DOHH2 (cell line): ENCODE results near the gene FIBCD1.

ENCODE experiments used
- H3F3A ChIP-seq: fragments of 200-600 bp; sonication (generic), shearing (Covaris generic); 2 replicates; pipeline ENCODE4 v1.6.0; 2016; ENCODE audit warnings: antibody characterized with exemption, mild to moderate bottlenecking; ENCODE audit not compliant: control insufficient read depth, insufficient read depth
- H3K27ac ChIP-seq: fragments of 200-600 bp; sonication (generic); 2 replicates; pipeline ENCODE4 v1.5.1; 2014; ENCODE audit warnings: low read depth, mild to moderate bottlenecking, low read length, moderate library complexity
- H3K27me3 ChIP-seq: fragments of 200-600 bp; sonication (generic); 2 replicates; pipeline ENCODE4 v1.6.1; 2014; ENCODE audit warnings: mild to moderate bottlenecking, low read length, mixed read lengths; ENCODE audit not compliant: control insufficient read depth
- H3K36me3 ChIP-seq: fragments of 200-600 bp; sonication (generic); 2 replicates; pipeline ENCODE4 v1.6.1; 2014; ENCODE audit warnings: mild to moderate bottlenecking, low read length, moderate library complexity, mixed read lengths; ENCODE audit not compliant: control insufficient read depth
- H3K4me1 ChIP-seq: fragments of 200-600 bp; sonication (generic); 2 replicates; pipeline ENCODE4 v1.6.1; 2014; ENCODE audit warnings: mild to moderate bottlenecking, low read length, mixed read lengths; ENCODE audit not compliant: control insufficient read depth
- H3K4me2 ChIP-seq: fragments of 200-600 bp; sonication (generic); 2 replicates; pipeline ENCODE4 v1.6.0; 2014; ENCODE audit warnings: mild to moderate bottlenecking, low read length, moderate library complexity
- H3K4me3 ChIP-seq: fragments of 200-600 bp; sonication (generic); 2 replicates; pipeline ENCODE4 v1.5.1; 2014; ENCODE audit warnings: mild to moderate bottlenecking, low read length, mixed read lengths
- H3K79me2 ChIP-seq: fragments of 200-600 bp; sonication (generic); 2 replicates; pipeline ENCODE4 v1.6.1; 2014; ENCODE audit warnings: mild to moderate bottlenecking, low read length, mixed read lengths; ENCODE audit not compliant: control insufficient read depth
- H3K9me2 ChIP-seq: fragments of 200-600 bp; sonication (generic); replicated peaks from 2 replicates; pipeline ENCODE4 v1.6.1; 2014; ENCODE audit warnings: mild to moderate bottlenecking, low read length, mixed read lengths; ENCODE audit not compliant: control insufficient read depth
- H3K9me3 ChIP-seq: fragments of 200-600 bp; sonication (generic); 2 replicates; pipeline ENCODE4 v1.6.1; 2014; ENCODE audit warnings: antibody characterized with exemption, low read length, mixed read lengths; ENCODE audit not compliant: control insufficient read depth, insufficient read depth
- H4K20me1 ChIP-seq: fragments of 200-600 bp; sonication (generic); 2 replicates; pipeline ENCODE4 v1.6.0; 2014; ENCODE audit warnings: low read depth, mild to moderate bottlenecking, antibody characterized with exemption, low read length, moderate library complexity; ENCODE audit not compliant: control insufficient read depth, insufficient read depth
- CTCF ChIP-seq: fragments of 200-600 bp; sonication (generic); IDR thresholded peaks from one replicate; pipeline ENCODE4 v1.5.1; 2014; ENCODE audit warnings: antibody characterized with exemption, mild to moderate bottlenecking, low read depth, low read length; ENCODE audit not compliant: poor library complexity, severe bottlenecking
- EZH2phosphoT487 ChIP-seq: fragments of 200-600 bp; sonication (generic); IDR thresholded peaks from 2 replicates; pipeline ENCODE4 v1.6.1; 2017; ENCODE audit warnings: borderline replicate concordance, mild to moderate bottlenecking, antibody characterized with exemption, low read length, moderate library complexity, mixed read lengths

The FIBCD1 gene

GRCh38 chr9:130881516-130881915 is 57.5 kb downstream of the FIBCD1 start:
- H3K4me1 ChIP-seq = no peaks in the 10 kb centered on the region
- H3K4me2 ChIP-seq = no peak overlapping the region
- no peaks in the 10 kb centered on the region for H3F3A ChIP-seq
- H3K79me2 ChIP-seq = no peaks in the 10 kb centered on the region
- no peaks in the 10 kb centered on the region for H4K20me1 ChIP-seq
- H3K9me3 ChIP-seq = no peaks in the 10 kb centered on the region
- H3K9me2 ChIP-seq = no peaks in the 10 kb centered on the region
- peaks cover 46% of the 10 kb centered on the region for H3K36me3 ChIP-seq
- TF ChIP-seq CTCF (no peak), EZH2phosphoT487 (no peak)
- no peaks in the 10 kb centered on the region for H3K27me3 ChIP-seq
- no peak overlapping the region for H3K4me3 ChIP-seq
- no peak overlapping the region for H3K27ac ChIP-seq

- Histone ChIP-seq H3K4me3 (no peak overlapping the region), H3K4me1 (no peaks in the 10 kb centered on the region), H3K9me2 (no peaks in the 10 kb centered on the region), H3K36me3 (peaks cover 46% of the 10 kb centered on the region), H3K27ac (no peak overlapping the region), H3F3A (no peaks in the 10 kb centered on the region), H3K27me3 (no peaks in the 10 kb centered on the region), H4K20me1 (no peaks in the 10 kb centered on the region), H3K79me2 (no peaks in the 10 kb centered on the region), H3K9me3 (no peaks in the 10 kb centered on the region), H3K4me2 (no peak overlapping the region)
- TF ChIP-seq CTCF (no peak), EZH2phosphoT487 (no peak)
Measured at GRCh38 chr9:130880599-130881220, 58.3 kb downstream of the FIBCD1 start.

GRCh38 chr9:130879863-130880411 is 59.1 kb downstream of the FIBCD1 start:
- Histone ChIP-seq H3K27me3 (no peaks in the 10 kb centered on the region), H3K4me3 (no peak overlapping the region), H3K9me2 (no peaks in the 10 kb centered on the region), H3K4me1 (no peaks in the 10 kb centered on the region), H3K36me3 (peaks cover 41% of the 10 kb centered on the region), H3K9me3 (no peaks in the 10 kb centered on the region), H4K20me1 (no peaks in the 10 kb centered on the region), H3K27ac (no peak overlapping the region), H3K4me2 (no peak overlapping the region), H3F3A (no peaks in the 10 kb centered on the region), H3K79me2 (no peaks in the 10 kb centered on the region)
- no peak for TF ChIP-seq EZH2phosphoT487
- no peak for TF ChIP-seq CTCF
